ENCODE results near the gene ASIC3.
"Not testable (repeated sequence)": the region's sequence is repeated elsewhere in the genome, so short reads cannot be mapped to it uniquely, and the experiment has no call there.

ASIC3 gene

DNA sequence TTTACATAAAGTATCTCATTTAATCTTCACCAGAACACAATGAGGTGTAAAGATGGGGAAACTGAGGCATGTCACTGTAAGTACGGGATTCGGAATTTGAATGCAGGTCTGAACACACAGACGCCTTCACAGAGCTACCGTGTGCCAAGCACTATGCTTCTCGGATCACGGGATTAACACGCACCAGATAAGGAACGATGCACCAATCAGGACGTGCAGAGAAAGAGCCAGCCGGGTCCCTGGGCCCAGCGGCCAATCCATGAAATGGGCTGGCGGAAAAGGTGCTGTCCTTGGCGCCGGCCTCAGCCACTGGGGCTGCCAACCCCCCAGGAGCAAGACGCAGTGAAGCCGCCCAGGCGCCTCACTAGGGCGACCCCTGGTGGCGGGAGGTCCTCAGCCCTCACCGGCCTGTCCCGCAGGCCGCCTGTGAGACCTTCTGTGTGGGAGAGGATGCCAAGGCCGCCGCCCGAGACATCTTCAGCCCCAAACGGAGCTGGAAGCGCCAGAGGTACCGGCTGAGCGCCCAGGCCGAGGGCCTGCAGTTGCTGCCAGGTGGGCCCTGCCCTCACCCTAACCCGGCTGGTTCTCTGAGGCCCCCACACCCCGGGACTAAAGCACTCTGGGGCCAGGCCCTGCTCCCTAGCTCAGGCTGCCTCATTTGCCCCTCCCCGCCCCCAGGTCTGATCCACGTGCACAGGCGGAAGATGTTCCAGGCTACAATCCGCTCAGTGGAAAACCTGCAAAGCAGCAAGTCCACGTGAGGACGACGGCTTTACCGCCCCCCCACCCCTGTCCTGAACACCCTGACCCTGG lies 39.6 kb upstream of the ASIC3 start:
- WGBS = 59% methylated on average over 40 of the region's 40 CpGs
- no peak overlapping the region for H3K27ac ChIP-seq (ENCODE audit: low read depth, low read length)

DNA sequence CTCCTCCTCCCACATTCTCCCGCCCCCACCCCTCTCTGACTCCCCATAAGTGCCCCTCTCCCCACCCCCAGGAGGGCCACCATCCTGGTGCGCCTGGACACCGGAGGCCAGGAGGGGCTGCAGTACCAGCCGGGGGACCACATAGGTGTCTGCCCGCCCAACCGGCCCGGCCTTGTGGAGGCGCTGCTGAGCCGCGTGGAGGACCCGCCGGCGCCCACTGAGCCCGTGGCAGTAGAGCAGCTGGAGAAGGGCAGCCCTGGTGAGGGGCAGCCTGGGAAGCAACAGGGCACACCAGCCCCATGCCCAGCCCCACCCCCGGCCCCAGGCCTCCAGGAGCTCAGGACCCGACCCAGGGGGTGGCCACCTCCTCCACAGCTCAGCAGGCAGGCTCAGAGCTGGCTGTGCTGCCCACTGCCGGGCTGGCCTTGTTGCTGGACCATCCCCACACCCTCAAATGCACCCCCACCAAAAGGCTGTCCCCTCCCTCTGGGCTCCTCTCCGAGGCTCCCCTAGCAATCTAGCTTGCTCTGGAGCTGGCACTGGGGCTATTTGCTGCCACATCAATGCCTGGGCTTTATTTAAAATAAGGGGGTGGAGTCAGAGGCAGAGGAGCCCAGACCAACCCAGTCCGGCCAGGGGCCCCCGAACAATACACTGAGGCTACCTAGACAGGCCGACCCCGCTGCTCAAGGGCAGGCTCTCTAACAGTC lies 38.8 kb upstream of the ASIC3 start:
- H3K4me3 ChIP-seq (ENCODE audit: low read length) = no peak overlapping the region
- no peak overlapping the region for H3K9ac ChIP-seq (ENCODE audit: low read depth, low read length)

More for the DNA sequence above, 39.6 kb upstream of the ASIC3 start:
- no peak overlapping the region for H3K9ac ChIP-seq (ENCODE audit: low read depth, low read length)
- H3K27me3 ChIP-seq (ENCODE audit: insufficient read depth, low read length) = peaks cover 4% of the 10 kb centered on the region; the same call in 1 of the 2 replicates
- H3K9me3 ChIP-seq (ENCODE audit: insufficient read depth, low read depth, low read length) = no peaks in the 10 kb centered on the region
- peak overlapping the region; percentile 1; the same call in 1 of the 2 replicates for H3K4me3 ChIP-seq (ENCODE audit: low read length)
- no peaks in the 10 kb centered on the region for H3K36me3 ChIP-seq (ENCODE audit: insufficient read depth, low read length)
- H3K4me1 ChIP-seq (ENCODE audit: insufficient read depth, low read length) = peaks cover 28% of the 10 kb centered on the region

DNA sequence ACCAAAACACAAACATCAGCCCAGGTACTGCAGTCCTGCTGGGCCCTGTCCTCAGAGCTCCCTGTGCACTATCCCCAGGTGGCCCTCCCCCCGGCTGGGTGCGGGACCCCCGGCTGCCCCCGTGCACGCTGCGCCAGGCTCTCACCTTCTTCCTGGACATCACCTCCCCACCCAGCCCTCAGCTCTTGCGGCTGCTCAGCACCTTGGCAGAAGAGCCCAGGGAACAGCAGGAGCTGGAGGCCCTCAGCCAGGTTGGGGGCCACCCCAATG lies 38.4 kb upstream of the ASIC3 start:
- 39% methylated on average over 7 of the region's 7 CpGs for WGBS
- Histone ChIP-seq H3K27ac (ENCODE audit: low read depth, low read length) (no peak overlapping the region), H3K4me3 (ENCODE audit: low read length) (0 out of 2 replicates have a peak overlapping the region, but pooled peaks have one; percentile 40), H3K9ac (ENCODE audit: low read depth, low read length) (no peak overlapping the region), H3K27me3 (ENCODE audit: insufficient read depth, low read length) (peaks cover 4% of the 10 kb centered on the region), H3K36me3 (ENCODE audit: insufficient read depth, low read length) (no peaks in the 10 kb centered on the region), H3K9me3 (ENCODE audit: insufficient read depth, low read depth, low read length) (no peaks in the 10 kb centered on the region), H3K4me1 (ENCODE audit: insufficient read depth, low read length) (peaks cover 28% of the 10 kb centered on the region)

More for the DNA sequence above, 38.8 kb upstream of the ASIC3 start:
- Histone ChIP-seq H3K4me1 (ENCODE audit: insufficient read depth, low read length) (peaks cover 28% of the 10 kb centered on the region), H3K27me3 (ENCODE audit: insufficient read depth, low read length) (peaks cover 4% of the 10 kb centered on the region), H3K9me3 (ENCODE audit: insufficient read depth, low read depth, low read length) (no peaks in the 10 kb centered on the region), H3K27ac (ENCODE audit: low read depth, low read length) (no peak overlapping the region), H3K36me3 (ENCODE audit: insufficient read depth, low read length) (no peaks in the 10 kb centered on the region)
- WGBS = 73% methylated on average over 22 of the region's 22 CpGs

DNA sequence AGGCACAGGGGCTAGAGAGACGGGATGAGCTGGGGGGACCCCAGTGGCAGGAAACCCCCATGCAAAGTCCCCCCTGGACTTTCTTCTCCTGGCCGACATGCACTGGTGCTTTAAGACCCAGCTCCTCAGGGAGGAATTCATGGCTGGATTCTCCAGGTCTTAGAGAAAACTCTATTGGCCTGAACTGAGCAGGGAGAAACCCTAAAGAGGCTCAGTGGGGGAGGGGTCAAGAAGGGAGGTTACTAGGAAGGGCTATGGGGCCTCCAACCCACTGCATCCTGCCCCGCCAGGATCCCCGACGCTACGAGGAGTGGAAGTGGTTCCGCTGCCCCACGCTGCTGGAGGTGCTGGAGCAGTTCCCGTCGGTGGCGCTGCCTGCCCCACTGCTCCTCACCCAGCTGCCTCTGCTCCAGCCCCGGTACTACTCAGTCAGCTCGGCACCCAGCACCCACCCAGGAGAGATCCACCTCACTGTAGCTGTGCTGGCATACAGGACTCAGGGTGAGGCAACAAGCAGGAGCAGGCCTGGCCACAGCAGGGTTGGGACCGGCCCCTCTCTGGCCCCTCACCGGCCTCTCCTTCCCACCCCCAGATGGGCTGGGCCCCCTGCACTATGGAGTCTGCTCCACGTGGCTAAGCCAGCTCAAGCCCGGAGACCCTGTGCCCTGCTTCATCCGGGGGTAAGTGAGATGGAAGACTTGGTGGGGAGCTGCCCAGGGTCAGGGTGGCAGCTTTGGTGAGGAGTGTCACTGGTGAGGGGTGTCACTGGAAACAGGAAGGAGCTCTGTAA lies 37.8 kb upstream of the ASIC3 start:
- peaks cover 4% of the 10 kb centered on the region for H3K27me3 ChIP-seq (ENCODE audit: insufficient read depth, low read length)
- no peak overlapping the region for H3K9ac ChIP-seq (ENCODE audit: low read depth, low read length)
- peaks cover 28% of the 10 kb centered on the region for H3K4me1 ChIP-seq (ENCODE audit: insufficient read depth, low read length)
- H3K27ac ChIP-seq (ENCODE audit: low read depth, low read length) = no peak overlapping the region
- no peaks in the 10 kb centered on the region for H3K9me3 ChIP-seq (ENCODE audit: insufficient read depth, low read depth, low read length)
- 34% methylated on average over 18 of the region's 18 CpGs for WGBS
- peak overlapping the region; percentile 40 for H3K4me3 ChIP-seq (ENCODE audit: low read length)
- H3K36me3 ChIP-seq (ENCODE audit: insufficient read depth, low read length) = no peaks in the 10 kb centered on the region

DNA sequence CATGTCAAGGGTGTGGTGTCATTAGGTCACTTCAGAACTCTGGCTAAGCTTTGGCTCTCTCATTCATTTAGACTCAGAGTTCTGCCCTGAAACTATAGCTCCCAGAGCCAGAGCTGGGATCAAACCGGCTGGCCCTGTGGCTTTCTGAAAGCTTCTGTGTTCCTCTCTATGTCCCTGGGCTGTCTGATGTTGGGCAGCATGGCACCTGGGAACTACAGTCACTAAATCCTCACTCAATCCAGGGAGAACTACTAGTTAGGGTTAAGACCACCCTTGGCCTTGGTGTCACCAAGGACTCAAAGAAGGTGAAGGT lies 37.3 kb upstream of the ASIC3 start:
- Histone ChIP-seq H3K36me3 (ENCODE audit: insufficient read depth, low read length) (no peaks in the 10 kb centered on the region), H3K27me3 (ENCODE audit: insufficient read depth, low read length) (peaks cover 7% of the 10 kb centered on the region), H3K9me3 (ENCODE audit: insufficient read depth, low read depth, low read length) (no peaks in the 10 kb centered on the region), H3K4me3 (ENCODE audit: low read length) (0 out of 2 replicates have a peak overlapping the region, but pooled peaks have one; percentile 40), H3K4me1 (ENCODE audit: insufficient read depth, low read length) (peaks cover 28% of the 10 kb centered on the region), H3K9ac (ENCODE audit: low read depth, low read length) (no peak overlapping the region), H3K27ac (ENCODE audit: low read depth, low read length) (no peak overlapping the region)
- 67% methylated on average over 1 of the region's 1 CpG for WGBS

DNA sequence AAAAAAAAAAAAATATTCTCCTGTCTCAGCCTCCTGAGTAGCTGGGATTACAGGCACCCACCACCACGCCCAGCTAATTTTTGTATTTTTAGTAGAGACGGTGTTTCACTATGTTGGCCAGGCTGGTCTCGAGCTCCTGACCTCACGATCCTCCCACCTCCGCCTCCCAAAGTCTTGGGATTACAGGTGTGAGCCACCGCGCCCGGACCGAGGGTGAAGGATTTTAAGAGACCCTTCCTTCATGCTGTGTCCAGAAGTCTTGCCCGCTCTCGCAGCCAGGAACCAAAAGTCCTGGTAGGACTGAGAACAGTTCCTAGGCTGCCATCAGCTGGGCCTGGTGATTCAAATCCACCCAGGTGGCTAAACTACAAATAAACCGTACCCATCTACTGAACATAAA lies 36.7 kb upstream of the ASIC3 start:
- H3K27ac ChIP-seq (ENCODE audit: low read depth, low read length); H3K9ac ChIP-seq (ENCODE audit: low read depth, low read length); H3K9me3 ChIP-seq (ENCODE audit: insufficient read depth, low read depth, low read length): not testable (repeated sequence)

DNA sequence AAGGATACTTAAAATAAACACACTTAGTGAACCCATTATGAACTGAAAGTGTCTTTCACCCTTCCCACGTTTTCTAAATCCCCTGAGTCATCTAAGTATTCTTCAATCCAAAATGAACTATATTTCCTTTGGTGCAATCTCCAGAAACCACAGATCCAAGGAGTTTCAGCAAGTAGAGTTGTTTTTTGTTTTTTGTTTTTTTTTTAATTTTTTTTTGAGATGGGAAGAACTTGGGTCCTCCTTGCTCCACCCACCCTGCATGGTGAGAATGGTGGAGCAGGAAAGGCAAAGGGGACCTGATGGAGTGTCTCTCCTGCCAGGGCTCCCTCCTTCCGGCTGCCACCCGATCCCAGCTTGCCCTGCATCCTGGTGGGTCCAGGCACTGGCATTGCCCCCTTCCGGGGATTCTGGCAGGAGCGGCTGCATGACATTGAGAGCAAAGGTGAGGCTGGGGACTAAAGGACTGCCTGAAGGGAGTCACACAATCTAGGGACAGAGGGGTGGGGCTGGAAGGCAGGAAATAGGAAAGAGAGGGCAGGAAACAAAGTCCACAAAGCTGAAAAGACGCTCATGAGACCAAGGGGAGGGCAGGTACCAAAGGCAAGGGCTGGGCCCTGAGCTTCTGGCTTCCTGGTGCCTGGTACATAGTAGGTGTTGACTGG lies 36.2 kb upstream of the ASIC3 start:
- H3K4me3 ChIP-seq (ENCODE audit: low read length) = no peak overlapping the region
- peaks cover 28% of the 10 kb centered on the region for H3K4me1 ChIP-seq (ENCODE audit: insufficient read depth, low read length)
- H3K27me3 ChIP-seq (ENCODE audit: insufficient read depth, low read length) = peaks cover 14% of the 10 kb centered on the region
- no peak overlapping the region for H3K9ac ChIP-seq (ENCODE audit: low read depth, low read length)
- no peaks in the 10 kb centered on the region for H3K9me3 ChIP-seq (ENCODE audit: insufficient read depth, low read depth, low read length)
- H3K27ac ChIP-seq (ENCODE audit: low read depth, low read length) = no peak overlapping the region
- no peaks in the 10 kb centered on the region for H3K36me3 ChIP-seq (ENCODE audit: insufficient read depth, low read length)
- 83% methylated on average over 6 of the region's 6 CpGs for WGBS

More for the DNA sequence above, 36.7 kb upstream of the ASIC3 start:
- 88% methylated on average over 11 of the region's 12 CpGs for WGBS
- not testable (repeated sequence) for H3K4me3 ChIP-seq (ENCODE audit: low read length); H3K36me3 ChIP-seq (ENCODE audit: insufficient read depth, low read length); H3K27me3 ChIP-seq (ENCODE audit: insufficient read depth, low read length)
- peaks cover 28% of the 10 kb centered on the region for H3K4me1 ChIP-seq (ENCODE audit: insufficient read depth, low read length)

DNA sequence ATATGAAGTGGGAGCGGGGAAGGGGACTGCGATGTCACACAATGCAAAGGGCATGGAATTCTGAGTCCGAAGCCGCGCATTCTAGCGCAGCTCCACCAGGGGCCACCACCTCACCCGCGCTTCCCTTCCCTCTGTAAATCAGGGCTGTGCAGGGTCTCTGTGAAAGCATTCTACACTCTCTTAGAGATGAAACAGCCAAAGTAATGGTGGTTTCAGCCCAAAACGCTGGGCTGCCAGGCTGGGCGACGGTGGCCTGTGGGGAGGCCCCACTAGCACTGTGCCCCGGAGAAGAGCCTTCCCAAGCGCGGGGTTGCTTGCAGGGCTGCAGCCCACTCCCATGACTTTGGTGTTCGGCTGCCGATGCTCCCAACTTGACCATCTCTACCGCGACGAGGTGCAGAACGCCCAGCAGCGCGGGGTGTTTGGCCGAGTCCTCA lies 35.4 kb upstream of the ASIC3 start:
- Histone ChIP-seq H3K36me3 (ENCODE audit: insufficient read depth, low read length) (no peaks in the 10 kb centered on the region), H3K9ac (ENCODE audit: low read depth, low read length) (no peak overlapping the region), H3K4me3 (ENCODE audit: low read length) (peak overlapping the region; percentile 42), H3K9me3 (ENCODE audit: insufficient read depth, low read depth, low read length) (no peaks in the 10 kb centered on the region), H3K27me3 (ENCODE audit: insufficient read depth, low read length) (peaks cover 22% of the 10 kb centered on the region), H3K4me1 (ENCODE audit: insufficient read depth, low read length) (peaks cover 28% of the 10 kb centered on the region), H3K27ac (ENCODE audit: low read depth, low read length) (no peak overlapping the region)
- WGBS = 33% methylated on average over 23 of the region's 23 CpGs

DNA sequence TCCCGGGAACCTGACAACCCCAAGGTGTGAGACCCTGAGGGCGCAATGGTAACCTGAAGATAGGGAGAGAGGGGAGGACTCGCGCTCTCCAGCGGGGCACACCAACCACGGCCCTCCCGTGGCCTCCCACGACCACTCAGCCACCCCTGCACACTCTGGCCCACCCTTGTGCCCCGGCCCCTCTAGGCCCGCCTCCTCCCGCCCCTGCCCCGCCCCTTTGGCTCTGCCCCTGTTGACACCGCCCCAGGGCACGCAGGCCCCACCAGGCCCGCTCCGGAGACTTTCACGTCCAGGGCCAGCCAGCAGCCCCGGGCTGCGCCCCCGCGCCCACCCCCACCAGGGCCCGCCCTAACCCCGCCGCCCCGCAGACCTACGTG lies 35.0 kb upstream of the ASIC3 start:
- Histone ChIP-seq H3K9ac (ENCODE audit: low read depth, low read length) (no peak overlapping the region), H3K9me3 (ENCODE audit: insufficient read depth, low read depth, low read length) (no peaks in the 10 kb centered on the region), H3K27ac (ENCODE audit: low read depth, low read length) (no peak overlapping the region), H3K4me3 (ENCODE audit: low read length) (peak overlapping the region; percentile 42), H3K4me1 (ENCODE audit: insufficient read depth, low read length) (peaks cover 24% of the 10 kb centered on the region), H3K27me3 (ENCODE audit: insufficient read depth, low read length) (peaks cover 25% of the 10 kb centered on the region), H3K36me3 (ENCODE audit: insufficient read depth, low read length) (no peaks in the 10 kb centered on the region)
- WGBS = 55% methylated on average over 26 of the region's 26 CpGs

DNA sequence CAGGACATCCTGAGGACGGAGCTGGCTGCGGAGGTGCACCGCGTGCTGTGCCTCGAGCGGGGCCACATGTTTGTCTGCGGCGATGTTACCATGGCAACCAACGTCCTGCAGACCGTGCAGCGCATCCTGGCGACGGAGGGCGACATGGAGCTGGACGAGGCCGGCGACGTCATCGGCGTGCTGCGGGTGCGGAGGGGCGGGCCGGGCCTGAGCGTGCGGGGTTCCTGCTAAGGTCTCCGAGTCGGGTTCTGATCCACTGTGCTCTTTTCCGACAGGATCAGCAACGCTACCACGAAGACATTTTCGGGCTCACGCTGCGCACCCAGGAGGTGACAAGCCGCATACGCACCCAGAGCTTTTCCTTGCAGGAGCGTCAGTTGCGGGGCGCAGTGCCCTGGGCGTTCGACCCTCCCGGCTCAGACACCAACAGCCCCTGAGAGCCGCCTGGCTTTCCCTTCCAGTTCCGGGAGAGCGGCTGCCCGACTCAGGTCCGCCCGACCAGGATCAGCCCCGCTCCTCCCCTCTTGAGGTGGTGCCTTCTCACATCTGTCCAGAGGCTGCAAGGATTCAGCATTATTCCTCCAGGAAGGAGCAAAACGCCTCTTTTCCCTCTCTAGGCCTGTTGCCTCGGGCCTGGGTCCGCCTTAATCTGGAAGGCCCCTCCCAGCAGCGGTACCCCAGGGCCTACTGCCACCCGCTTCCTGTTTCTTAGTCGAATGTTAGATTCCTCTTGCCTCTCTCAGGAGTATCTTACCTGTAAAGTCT lies 34.4 kb upstream of the ASIC3 start:
- no peak overlapping the region for H3K27ac ChIP-seq (ENCODE audit: low read depth, low read length)
- WGBS = 67% methylated on average over 55 of the region's 55 CpGs

More for the DNA sequence above, 34.4 kb upstream of the ASIC3 start:
- Histone ChIP-seq H3K36me3 (ENCODE audit: insufficient read depth, low read length) (no peaks in the 10 kb centered on the region), H3K9ac (ENCODE audit: low read depth, low read length) (peak overlapping the region; percentile 21; the same call in 1 of the 2 replicates), H3K27me3 (ENCODE audit: insufficient read depth, low read length) (peaks cover 31% of the 10 kb centered on the region), H3K4me1 (ENCODE audit: insufficient read depth, low read length) (peaks cover 23% of the 10 kb centered on the region), H3K9me3 (ENCODE audit: insufficient read depth, low read depth, low read length) (no peaks in the 10 kb centered on the region), H3K4me3 (ENCODE audit: low read length) (peak overlapping the region; percentile 57)
